Mammary epithelial cell (primary cell): ENCODE data around the gene SCN10A.
A peak's percentile ranks its signal among the peaks of the same experiment; 100 is the strongest.

Source experiments
- CTCF ChIP-seq, 2 donors: IDR thresholded peaks in 1 of 2; conservative IDR thresholded peaks in 1 of 2; 2 replicates each; pipeline ENCODE4 v1.5.1; 2011 to 2012; ENCODE audit warnings: inconsistent platforms in 2 of 2, low read length in 2 of 2, mild to moderate bottlenecking in 2 of 2, control low read depth in 1 of 2, low read depth in 1 of 2; ENCODE audit not compliant: insufficient read depth in 1 of 2; ENCODE audit errors: extremely low read depth in 1 of 2
- EZH2 ChIP-seq: IDR thresholded peaks from 2 replicates; pipeline ENCODE4 v1.6.1; 2012; ENCODE audit warnings: low read length, inconsistent platforms, borderline replicate concordance

- TF ChIP-seq CTCF (conservative IDR thresholded peaks at IDR 0.05 in 1 of 2, IDR thresholded peaks at IDR 0.05 in 1 of 2; ENCODE audit: extremely low read depth in 1 of 2, insufficient read depth in 1 of 2, low read depth in 1 of 2, low read length in 2 of 2) (no peak), EZH2 (peak; percentile 48)
Measured at GRCh38 chr3:38650248-38650951, 165.6 kb downstream of the SCN10A start.
